ENCODE data around the gene FAM118A. TPM values are rescaled to one million over a fixed set of nuclear protein-coding genes. Genes with fewer than 3 reads are reported as not detected.

The FAM118A gene
- total and polyA plus RNA-seq, 2 of the 8 experiments (the other 6 are each of a cell fraction or from before 2014, with no cell fraction given): 8.5 to 18.6 TPM

- no peak overlapping the region for H2BK12ac ChIP-seq (ENCODE audit: low read depth, low read length)
- DNase-seq (ENCODE audit: low read depth in 1 of 2, low spot score in 2 of 2) (no peak), FAIRE-seq (no peak)
- ChIA-PET POLR2A (ENCODE audit: partially characterized antibody) (interaction anchor here (0.6 kb wide), 1 partner anchor 124 kb away, joined by 3 read pairs; no protein-coding TSS in a partner anchor), CTCF (ENCODE audit: partially characterized antibody) (interaction anchor here (0.6 to 0.7 kb wide), 2 partner anchors 28 to 1194 kb away, joined by 3 read pairs; no protein-coding TSS in a partner anchor)
- WGBS, 2 experiments (ENCODE audit: extremely low coverage in 1 of 2, insufficient coverage in 1 of 2, insufficient read length in 1 of 2, insufficient replicate concordance in 2 of 2, low coverage in 1 of 2, low lambda C conversion rate in 2 of 2, missing lambda C conversion rate in 1 of 2): 98% methylated on average over 9 of the region's 9 CpGs; no CpG with 5 or more reads in 1 of the 2 experiments
- H3K14ac ChIP-seq (ENCODE audit: insufficient read length): no peak overlapping the region
- H3K79me1 ChIP-seq (ENCODE audit: low read depth, low read length): no peaks in the 10 kb centered on the region
- H3K56ac ChIP-seq (replicated peaks; ENCODE audit: insufficient read length, low read depth, low read length): no peak overlapping the region
- H3K4me3 ChIP-seq (ENCODE audit: extremely low read depth in 1 of 4, insufficient read depth in 2 of 4, low read depth in 3 of 4, low read length in 4 of 4): no peak overlapping the region
- no peaks in the 10 kb centered on the region for H3K36me3 ChIP-seq (ENCODE audit: control insufficient read depth in 2 of 4, insufficient read depth in 4 of 4, low read length in 3 of 4)
- no peak overlapping the region for H4K5ac ChIP-seq (ENCODE audit: insufficient read length, low read depth, low read length)
- no peak overlapping the region for H3K27ac ChIP-seq (ENCODE audit: low read depth, low read length)
- H3K79me2 ChIP-seq (ENCODE audit: control insufficient read depth in 1 of 2, insufficient read depth in 2 of 2, low read length in 2 of 2): no peaks in the 10 kb centered on the region
- no peak overlapping the region for H2AFZ ChIP-seq (ENCODE audit: low read length)
- H4K91ac ChIP-seq (replicated peaks; ENCODE audit: insufficient read length, low read length): no peak overlapping the region
- H3K4me2 ChIP-seq (ENCODE audit: insufficient read depth in 1 of 2, low read depth in 2 of 2, low read length in 2 of 2): no peak overlapping the region
- no peak overlapping the region for H3K23ac ChIP-seq (ENCODE audit: insufficient read length)
- no peak overlapping the region for H2BK15ac ChIP-seq (ENCODE audit: low read length)
- H3K27me3 ChIP-seq (replicated peaks in 1 of 4; ENCODE audit: control insufficient read depth in 3 of 4, extremely low read depth in 1 of 4, insufficient read depth in 3 of 4, low read length in 3 of 4): no peaks in the 10 kb centered on the region
- no peak overlapping the region for H3K4ac ChIP-seq (replicated peaks; ENCODE audit: insufficient read length, low read depth, low read length)
- no peak overlapping the region for H3K18ac ChIP-seq (ENCODE audit: extremely low read depth, low read length)
- no peak overlapping the region for H2BK20ac ChIP-seq (ENCODE audit: low read length)
- H3K23me2 ChIP-seq (ENCODE audit: low read depth, low read length): no peaks in the 10 kb centered on the region
- TF ChIP-seq ZNF274 (IDR thresholded peaks at IDR 0.05; ENCODE audit: borderline replicate concordance, extremely low read depth, low read length) (no peak), HDAC6 (IDR thresholded peaks at IDR 0.05; ENCODE audit: low read depth, low read length) (no peak), SIN3A (conservative IDR thresholded peaks at IDR 0.05 in 1 of 2, IDR thresholded peaks at IDR 0.05 in 1 of 2; ENCODE audit: low read depth in 1 of 2, low read length in 2 of 2) (no peak)
- H2BK5ac ChIP-seq (ENCODE audit: low read depth, low read length): no peak overlapping the region
- no peak overlapping the region for H4K8ac ChIP-seq (ENCODE audit: extremely low read depth, insufficient read depth, low read length)
- no peak overlapping the region for H2AK5ac ChIP-seq (ENCODE audit: low read depth, low read length)
- no peak overlapping the region for H2BK120ac ChIP-seq (replicated peaks; ENCODE audit: low read depth, low read length)
- no peaks in the 10 kb centered on the region for H3K9me3 ChIP-seq (ENCODE audit: insufficient read depth in 2 of 2, low read depth in 1 of 2, low read length in 1 of 2)
- no peaks in the 10 kb centered on the region for H4K20me1 ChIP-seq (replicated peaks in 1 of 2; ENCODE audit: control insufficient read depth in 1 of 2, insufficient read depth in 2 of 2, low read length in 2 of 2)
- H3K4me1 ChIP-seq (replicated peaks in 1 of 4; ENCODE audit: control insufficient read depth in 3 of 4, insufficient read depth in 4 of 4, low read length in 3 of 4): no peaks in the 10 kb centered on the region
- H3K9ac ChIP-seq (replicated peaks in 1 of 4; ENCODE audit: extremely low read depth in 1 of 4, low read depth in 3 of 4, low read length in 3 of 4): no peak overlapping the region
Measured at GRCh38 chr22:45278125-45278524, 31.6 kb upstream of the FAM118A start.
